Natural killer cell (primary cell): ENCODE data around the gene CCDC90B. TPM values are rescaled to one million over a fixed set of nuclear protein-coding genes. Genes with fewer than 3 reads are reported as not detected.
"Not testable (repeated sequence)": the region's sequence is repeated elsewhere in the genome, so short reads cannot be mapped to it uniquely, and the experiment has no call there.

Source experiments
- ATAC-seq, 3 donors: fragments of 150-1000 bp in 2 of 3; fragments of 200-7000 bp in 1 of 3; cut with Tn5 transposase; 1 replicate in 1 of 3; 2 replicates in 2 of 3; pipeline ENCODE4 v1.10.0; 2021; ENCODE audit warnings: mild to moderate bottlenecking in 2 of 3, moderate library complexity in 2 of 3
- DNase-seq, 2 donors: peaks; one replicate each; pipeline versions ENCODE4 v3.0.0 to v3.0.0-alpha.2; 2013 to 2021; ENCODE audit warnings: mixed read lengths in 1 of 2
- H3K27ac ChIP-seq: one replicate; pipeline ENCODE4 v1.5.1; 2013; ENCODE audit warnings: mild to moderate bottlenecking, low read length
- H3K27me3 ChIP-seq: one replicate; pipeline ENCODE4 v1.6.1; 2013; ENCODE audit warnings: low read length; ENCODE audit not compliant: control insufficient read depth, insufficient read depth
- H3K36me3 ChIP-seq: one replicate; pipeline ENCODE4 v1.6.1; 2013; ENCODE audit warnings: low read length; ENCODE audit not compliant: control insufficient read depth, insufficient read depth
- H3K4me1 ChIP-seq: one replicate; pipeline ENCODE4 v1.6.1; 2013; ENCODE audit warnings: low read length; ENCODE audit not compliant: control insufficient read depth, insufficient read depth
- H3K4me3 ChIP-seq: one replicate; pipeline ENCODE4 v1.5.1; 2013; ENCODE audit warnings: low read length
- H3K9me3 ChIP-seq: one replicate; pipeline ENCODE4 v1.6.1; 2013; ENCODE audit warnings: low read length; ENCODE audit not compliant: control insufficient read depth, insufficient read depth
- H3K27ac Mint-ChIP-seq, 2 donors: one replicate each; pipeline ENCODE4 v1.8.0; 2022; ENCODE audit warnings: mild to moderate bottlenecking in 2 of 2, mixed read lengths in 2 of 2, moderate library complexity in 1 of 2
- H3K27me3 Mint-ChIP-seq, 2 donors: one replicate each; pipeline ENCODE4 v1.8.0; 2022; ENCODE audit warnings: low read depth in 2 of 2, mixed read lengths in 2 of 2
- H3K36me3 Mint-ChIP-seq: one replicate; pipeline ENCODE4 v1.8.0; 2022; ENCODE audit warnings: mixed read lengths
- H3K4me1 Mint-ChIP-seq, 2 donors: one replicate each; pipeline ENCODE4 v1.8.0; 2022; ENCODE audit warnings: mixed read lengths in 2 of 2
- H3K4me3 Mint-ChIP-seq: one replicate; pipeline ENCODE4 v1.8.0; 2022; ENCODE audit warnings: mild to moderate bottlenecking, moderate library complexity, mixed read lengths
- H3K9me3 Mint-ChIP-seq, 2 donors: one replicate each; pipeline ENCODE4 v1.8.0; 2022; ENCODE audit warnings: mixed read lengths in 2 of 2
- WGBS: methylation state at CpG from one replicate; pipeline ENCODE4 v1.1.7; 2013; ENCODE audit warnings: missing lambda C conversion rate; ENCODE audit not compliant: insufficient coverage; 5-methylcytosine and 5-hydroxymethylcytosine counted together
- intact Hi-C: fragments of 100-400 bp; cut with micrococcal nuclease; formaldehyde crosslinking; loops from one replicate; pipeline ENCODE4 v1.14.2; 2022
- total RNA-seq, 4 donors: library from RNA; stranded (reverse); fragments of 120-200 nt in 1 of 4; gene quantifications; one replicate each; pipeline versions ENCODE4 v1.2.3 to v1.2.4, GENCODE V29; 2013 to 2022
- TF ChIP-seq, protein P1 (sequence below): fragments of 200-600 bp; IDR thresholded peaks from one replicate; pipeline ENCODE4 v1.8.0; 2022; ENCODE audit warnings: antibody characterized with exemption

The CCDC90B gene
- total RNA-seq, 3 donors from 2014 or later (not counting 1 experiment from before 2014, with no cell fraction given): 27.3 to 30.2 (median 29.5) TPM

DNA sequence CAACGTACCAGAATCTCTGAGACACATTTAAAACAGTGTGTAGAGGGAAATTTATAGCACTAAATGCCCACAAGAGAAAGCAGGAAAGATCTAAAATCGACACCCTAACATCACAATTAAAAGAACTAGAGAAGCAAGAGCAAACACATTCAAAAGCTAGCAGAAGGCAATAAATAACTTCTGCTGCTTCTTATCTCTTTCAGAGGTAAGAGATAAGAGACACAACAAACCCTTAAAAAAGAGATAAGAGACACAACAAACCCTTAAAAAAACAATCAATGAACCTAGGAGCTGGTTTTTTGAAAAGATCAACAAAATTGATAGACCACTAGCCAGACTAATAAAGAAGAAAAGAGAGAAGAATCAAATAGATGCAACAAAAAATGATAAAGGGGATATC is 17.1 kb downstream of the CCDC90B start:
- Mint-ChIP-seq H3K27ac (peak overlapping the region; percentile 1 to 5), H3K36me3 (peaks cover 42% of the 10 kb centered on the region), H3K4me1 (peaks cover 21 to 22% of the 10 kb centered on the region in 2 donors)
- DNase-seq, H3K27ac ChIP-seq, intact Hi-C loops, H3K9me3 ChIP-seq, H3K4me3 ChIP-seq, H3K4me3 Mint-ChIP-seq, H3K27me3 Mint-ChIP-seq, ATAC-seq, H3K4me1 ChIP-seq, H3K27me3 ChIP-seq, H3K9me3 Mint-ChIP-seq: not testable (repeated sequence)
- H3K36me3 ChIP-seq: peaks cover 40% of the 10 kb centered on the region
- WGBS: no CpG with 5 or more reads among the region's 2 CpGs

DNA sequence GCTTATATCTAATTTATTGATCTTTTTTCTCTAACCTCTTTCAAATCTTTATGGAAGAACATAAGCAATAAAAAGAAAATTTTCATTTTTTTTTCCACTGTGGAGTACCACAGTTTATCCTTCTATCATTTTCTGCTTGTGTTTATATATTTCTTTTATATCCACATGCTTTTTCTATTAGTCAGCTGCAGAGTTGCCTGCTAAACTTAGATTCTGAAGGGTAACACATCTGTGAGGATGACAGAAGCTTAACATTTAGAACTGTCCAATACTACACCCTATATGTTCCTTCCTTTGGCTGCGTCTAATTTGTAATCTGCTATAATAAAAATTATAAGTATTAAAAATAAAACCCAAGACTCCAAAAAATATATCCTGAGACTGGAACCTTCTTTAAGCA is 20.8 kb downstream of the CCDC90B start:
- Mint-ChIP-seq H3K4me3 (no peak overlapping the region), H3K27ac (no peak overlapping the region), H3K9me3 (no peaks in the 10 kb centered on the region), H3K4me1 (peaks cover 18 to 23% of the 10 kb centered on the region in 2 donors), H3K36me3 (peaks cover 34% of the 10 kb centered on the region), H3K27me3 (no peaks in the 10 kb centered on the region)
- Histone ChIP-seq H3K27ac (no peak overlapping the region), H3K36me3 (peaks cover 42% of the 10 kb centered on the region), H3K9me3 (no peaks in the 10 kb centered on the region), H3K4me3 (no peak overlapping the region), H3K27me3 (no peaks in the 10 kb centered on the region), H3K4me1 (no peaks in the 10 kb centered on the region)
- intact Hi-C loops: no loop called here
- no CpG with 5 or more reads among the region's 1 CpG for WGBS
- ATAC-seq: no peak
- TF ChIP-seq, protein P1, sequence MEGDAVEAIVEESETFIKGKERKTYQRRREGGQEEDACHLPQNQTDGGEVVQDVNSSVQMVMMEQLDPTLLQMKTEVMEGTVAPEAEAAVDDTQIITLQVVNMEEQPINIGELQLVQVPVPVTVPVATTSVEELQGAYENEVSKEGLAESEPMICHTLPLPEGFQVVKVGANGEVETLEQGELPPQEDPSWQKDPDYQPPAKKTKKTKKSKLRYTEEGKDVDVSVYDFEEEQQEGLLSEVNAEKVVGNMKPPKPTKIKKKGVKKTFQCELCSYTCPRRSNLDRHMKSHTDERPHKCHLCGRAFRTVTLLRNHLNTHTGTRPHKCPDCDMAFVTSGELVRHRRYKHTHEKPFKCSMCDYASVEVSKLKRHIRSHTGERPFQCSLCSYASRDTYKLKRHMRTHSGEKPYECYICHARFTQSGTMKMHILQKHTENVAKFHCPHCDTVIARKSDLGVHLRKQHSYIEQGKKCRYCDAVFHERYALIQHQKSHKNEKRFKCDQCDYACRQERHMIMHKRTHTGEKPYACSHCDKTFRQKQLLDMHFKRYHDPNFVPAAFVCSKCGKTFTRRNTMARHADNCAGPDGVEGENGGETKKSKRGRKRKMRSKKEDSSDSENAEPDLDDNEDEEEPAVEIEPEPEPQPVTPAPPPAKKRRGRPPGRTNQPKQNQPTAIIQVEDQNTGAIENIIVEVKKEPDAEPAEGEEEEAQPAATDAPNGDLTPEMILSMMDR: no peak
- no peak for DNase-seq

DNA sequence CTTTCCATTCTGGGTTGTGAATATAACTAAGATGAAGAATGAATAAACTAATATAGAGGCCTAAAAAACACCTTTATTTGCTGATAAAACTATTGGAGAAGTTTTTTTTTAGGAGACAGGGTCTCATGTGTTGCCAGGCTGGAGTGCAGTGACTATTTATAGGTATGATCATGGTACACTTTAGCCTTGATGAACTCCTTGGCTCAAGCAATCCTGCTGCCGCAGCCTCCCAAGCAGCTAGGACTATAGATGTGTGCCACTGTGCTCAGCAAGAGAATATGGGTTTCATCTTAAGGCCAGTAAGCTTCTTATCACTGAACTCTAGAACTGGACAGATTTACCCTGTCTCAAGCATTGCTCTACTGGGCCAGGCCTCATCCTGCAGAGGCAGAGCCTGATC is 26.6 kb downstream of the CCDC90B start:
- Histone ChIP-seq H3K36me3 (peaks cover 54% of the 10 kb centered on the region), H3K9me3 (no peaks in the 10 kb centered on the region), H3K27me3 (no peaks in the 10 kb centered on the region), H3K4me3 (no peak overlapping the region), H3K27ac (no peak overlapping the region), H3K4me1 (no peaks in the 10 kb centered on the region)
- Mint-ChIP-seq H3K36me3 (peaks cover 30% of the 10 kb centered on the region), H3K9me3 (no peaks in the 10 kb centered on the region), H3K4me3 (no peak overlapping the region), H3K4me1 (peaks cover 0 to 4% of the 10 kb centered on the region in 2 donors), H3K27me3 (no peaks in the 10 kb centered on the region), H3K27ac (no peak overlapping the region)
- WGBS: 100% methylated on average over 1 of the region's 1 CpG
- TF ChIP-seq, protein P1: no peak
- intact Hi-C loops: no loop called here
- ATAC-seq: no peak
- DNase-seq: no peak

DNA sequence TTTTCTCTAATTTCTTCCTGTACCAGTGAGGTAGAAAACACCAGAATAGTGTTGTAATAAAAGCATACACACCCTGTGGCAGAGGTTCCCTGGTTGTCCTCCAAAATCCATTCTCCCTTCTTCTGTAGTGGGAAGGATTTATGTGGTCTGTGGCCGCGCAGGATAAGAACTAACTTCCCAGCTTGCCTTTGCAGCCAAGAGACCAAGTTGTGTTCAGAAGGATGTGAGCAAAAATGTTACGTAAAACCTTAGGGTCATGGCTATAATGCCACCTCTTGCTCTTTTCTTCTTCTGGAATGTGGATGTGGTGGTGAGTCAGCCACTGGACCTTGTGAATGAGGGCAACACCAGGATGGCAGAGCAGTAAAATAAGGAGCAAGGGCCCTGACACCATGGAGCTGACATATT is 28.4 kb downstream of the CCDC90B start:
- Mint-ChIP-seq H3K27me3 (no peaks in the 10 kb centered on the region), H3K4me3 (no peak overlapping the region), H3K36me3 (peaks cover 16% of the 10 kb centered on the region), H3K4me1 (peaks cover 0 to 4% of the 10 kb centered on the region in 2 donors), H3K9me3 (no peaks in the 10 kb centered on the region), H3K27ac (no peak overlapping the region)
- Histone ChIP-seq H3K4me3 (no peak overlapping the region), H3K27me3 (no peaks in the 10 kb centered on the region), H3K4me1 (no peaks in the 10 kb centered on the region), H3K9me3 (no peaks in the 10 kb centered on the region), H3K36me3 (peaks cover 37% of the 10 kb centered on the region), H3K27ac (no peak overlapping the region)
- ATAC-seq: no peak
- intact Hi-C loops: no loop called here
- WGBS: 93% methylated on average over 3 of the region's 3 CpGs
- TF ChIP-seq, protein P1: no peak
- DNase-seq: no peak
